Lung (tissue), 12 donors: ENCODE results near the gene ARHGEF38. TPM values are rescaled to one million over a fixed set of nuclear protein-coding genes. Genes with fewer than 3 reads are reported as not detected.

Experiments
- ATAC-seq: fragments of 200-7000 bp; cut with Tn5 transposase; one replicate; pipeline ENCODE4 v1.9.1; 2020; ENCODE audit warnings: moderate number of reproducible peaks; ENCODE audit not compliant: insufficient read depth, low FRiP score
- DNase-seq, 3 donors: peaks; one replicate each; pipeline ENCODE4 v3.0.0-alpha.2; 2013 to 2017
- H3K27ac ChIP-seq, 2 donors: one replicate each; pipeline ENCODE4 v1.5.1; 2013; ENCODE audit warnings: mild to moderate bottlenecking in 2 of 2, moderate library complexity in 2 of 2, control low read depth in 1 of 2, inconsistent platforms in 1 of 2, low read depth in 1 of 2, low read length in 1 of 2
- H3K27me3 ChIP-seq, 3 donors: one replicate each; pipeline ENCODE4 v1.5.1; 2013; ENCODE audit warnings: low read length in 2 of 3; ENCODE audit not compliant: control insufficient read depth in 3 of 3, insufficient read depth in 3 of 3
- H3K36me3 ChIP-seq, 4 donors: one replicate each; pipeline ENCODE4 v1.5.1; 2013; ENCODE audit warnings: low read length in 4 of 4, mild to moderate bottlenecking in 1 of 4, moderate library complexity in 1 of 4; ENCODE audit not compliant: control insufficient read depth in 4 of 4, insufficient read depth in 4 of 4
- H3K4me1 ChIP-seq, 5 donors: one replicate each; pipeline ENCODE4 v1.5.1; 2013; ENCODE audit warnings: low read length in 5 of 5, mild to moderate bottlenecking in 2 of 5, moderate library complexity in 1 of 5; ENCODE audit not compliant: control insufficient read depth in 5 of 5, insufficient read depth in 5 of 5
- H3K4me3 ChIP-seq: one replicate; pipeline ENCODE4 v1.5.1; 2013; ENCODE audit warnings: mild to moderate bottlenecking, control low read depth, moderate library complexity
- H3K9ac ChIP-seq, 2 donors: one replicate each; pipeline ENCODE4 v1.5.1; 2013; ENCODE audit warnings: low read length in 2 of 2, control low read depth in 1 of 2; ENCODE audit not compliant: insufficient read depth in 1 of 2
- H3K9me3 ChIP-seq, 4 donors: one replicate each; pipeline ENCODE4 v1.5.1; 2013; ENCODE audit warnings: low read length in 3 of 4, mild to moderate bottlenecking in 1 of 4, moderate library complexity in 1 of 4; ENCODE audit not compliant: control insufficient read depth in 4 of 4, insufficient read depth in 3 of 4
- CTCF ChIP-seq: IDR thresholded peaks from 2 replicates; pipeline ENCODE4 v1.5.1; 2012; ENCODE audit warnings: mild to moderate bottlenecking; ENCODE audit errors: control extremely low read depth, extremely low read depth
- WGBS, 2 donors: extraction: QIAGEN DNeasy Blood & Tissue Kit; methylation state at CpG; one replicate each; pipeline ENCODE4 v1.1.7; 2013; 5-methylcytosine and 5-hydroxymethylcytosine counted together
- polyA plus RNA-seq, 2 donors: library from polyadenylated mRNA; stranded (reverse); fragments of 200-250 nt; gene quantifications; one replicate each; pipeline ENCODE4 v1.2.1, GENCODE V29; 2013
- total RNA-seq, 2 donors: library from RNA; depleted of rRNA in 1 of 2; stranded (reverse); fragments of >200 nt in 1 of 2; gene quantifications; one replicate each; pipeline ENCODE4 v1.2.1, GENCODE V29; 2014 to 2021
- donor health status: control.
- donor health status: control.
- donor health status: Bipolar disorder and iron deficiency.
- donor health status: healthy.
- donor health status: DM: yes; HTN: yes; CAD: no.

Gene ARHGEF38
- total and polyA plus RNA-seq, 4 donors: 2.0 to 55.0 (median 14.8) TPM

- Histone ChIP-seq H3K9me3 (no peaks in the 10 kb centered on the region), H3K27me3 (no peaks in the 10 kb centered on the region), H3K36me3 (peaks cover 0 to 1% (median 0%) of the 10 kb centered on the region in 4 donors), H3K9ac (no peak overlapping the region), H3K4me3 (no peak overlapping the region), H3K27ac (no peak overlapping the region), H3K4me1 (peaks cover 0 to 14% (median 2%) of the 10 kb centered on the region in 5 donors)
- ATAC-seq (no peak), DNase-seq (no peak)
- WGBS, 2 donors: 82 to 91% methylated on average over 1 of the region's 1 CpG
- TF ChIP-seq CTCF: no peak
Observed at GRCh38 chr4:105600951-105601350, 48.5 kb downstream of the ARHGEF38 start.

GRCh38 chr4:105601406-105601805, 49.0 kb downstream of the ARHGEF38 start:
- Histone ChIP-seq H3K27ac (no peak overlapping the region), H3K9me3 (no peaks in the 10 kb centered on the region), H3K27me3 (no peaks in the 10 kb centered on the region), H3K4me1 (peaks cover 0 to 14% (median 3%) of the 10 kb centered on the region in 5 donors), H3K36me3 (peaks cover 0 to 1% (median 0%) of the 10 kb centered on the region in 4 donors), H3K4me3 (no peak overlapping the region), H3K9ac (no peak overlapping the region)
- DNase-seq (no peak), ATAC-seq (no peak)
- 87 to 97% methylated on average over 1 of the region's 1 CpG for WGBS, 2 donors
- no peak for TF ChIP-seq CTCF

GRCh38 chr4:105603158-105603557, 50.7 kb downstream of the ARHGEF38 start:
- no peak for TF ChIP-seq CTCF
- H3K4me3 ChIP-seq: no peak overlapping the region
- H3K36me3 ChIP-seq: no peaks in the 10 kb centered on the region
- no peak for ATAC-seq
- 58 to 75% methylated on average over 1 of the region's 1 CpG for WGBS, 2 donors
- H3K27ac ChIP-seq: no peak overlapping the region
- DNase-seq: no peak
- no peak overlapping the region for H3K9ac ChIP-seq
- peaks cover 0 to 14% (median 3%) of the 10 kb centered on the region in 5 donors for H3K4me1 ChIP-seq
- no peaks in the 10 kb centered on the region for H3K27me3 ChIP-seq
- H3K9me3 ChIP-seq: no peaks in the 10 kb centered on the region

GRCh38 chr4:105605493-105605892, 53.1 kb downstream of the ARHGEF38 start:
- peaks cover 0 to 6% (median 3%) of the 10 kb centered on the region in 5 donors for H3K4me1 ChIP-seq
- ATAC-seq (peak; percentile 47), DNase-seq (no peak)
- no peak overlapping the region for H3K27ac ChIP-seq
- TF ChIP-seq CTCF: no peak
- WGBS, 2 donors: 8 to 10% methylated on average over 1 of the region's 1 CpG
- H3K27me3 ChIP-seq: no peaks in the 10 kb centered on the region
- no peak overlapping the region for H3K4me3 ChIP-seq
- H3K36me3 ChIP-seq: no peaks in the 10 kb centered on the region
- H3K9me3 ChIP-seq: no peaks in the 10 kb centered on the region
- H3K9ac ChIP-seq: no peak overlapping the region
